ENCODE results near the gene ANGPTL7.

Gene ANGPTL7, protein sequence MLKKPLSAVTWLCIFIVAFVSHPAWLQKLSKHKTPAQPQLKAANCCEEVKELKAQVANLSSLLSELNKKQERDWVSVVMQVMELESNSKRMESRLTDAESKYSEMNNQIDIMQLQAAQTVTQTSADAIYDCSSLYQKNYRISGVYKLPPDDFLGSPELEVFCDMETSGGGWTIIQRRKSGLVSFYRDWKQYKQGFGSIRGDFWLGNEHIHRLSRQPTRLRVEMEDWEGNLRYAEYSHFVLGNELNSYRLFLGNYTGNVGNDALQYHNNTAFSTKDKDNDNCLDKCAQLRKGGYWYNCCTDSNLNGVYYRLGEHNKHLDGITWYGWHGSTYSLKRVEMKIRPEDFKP

GRCh38 chr1:11188858-11189451 is at the start of gene ANGPTL7:
Gene ANGPTL7, plus strand, starts transcription at chr1:11189355. Its CDS starts 225 bp downstream, at chr1:11189580.
- TF ChIP-seq, protein P1, sequence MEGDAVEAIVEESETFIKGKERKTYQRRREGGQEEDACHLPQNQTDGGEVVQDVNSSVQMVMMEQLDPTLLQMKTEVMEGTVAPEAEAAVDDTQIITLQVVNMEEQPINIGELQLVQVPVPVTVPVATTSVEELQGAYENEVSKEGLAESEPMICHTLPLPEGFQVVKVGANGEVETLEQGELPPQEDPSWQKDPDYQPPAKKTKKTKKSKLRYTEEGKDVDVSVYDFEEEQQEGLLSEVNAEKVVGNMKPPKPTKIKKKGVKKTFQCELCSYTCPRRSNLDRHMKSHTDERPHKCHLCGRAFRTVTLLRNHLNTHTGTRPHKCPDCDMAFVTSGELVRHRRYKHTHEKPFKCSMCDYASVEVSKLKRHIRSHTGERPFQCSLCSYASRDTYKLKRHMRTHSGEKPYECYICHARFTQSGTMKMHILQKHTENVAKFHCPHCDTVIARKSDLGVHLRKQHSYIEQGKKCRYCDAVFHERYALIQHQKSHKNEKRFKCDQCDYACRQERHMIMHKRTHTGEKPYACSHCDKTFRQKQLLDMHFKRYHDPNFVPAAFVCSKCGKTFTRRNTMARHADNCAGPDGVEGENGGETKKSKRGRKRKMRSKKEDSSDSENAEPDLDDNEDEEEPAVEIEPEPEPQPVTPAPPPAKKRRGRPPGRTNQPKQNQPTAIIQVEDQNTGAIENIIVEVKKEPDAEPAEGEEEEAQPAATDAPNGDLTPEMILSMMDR (IDR thresholded peaks at IDR 0.05; ENCODE audit: insufficient read depth, low read depth, low read length, missing control alignments), result no peak
- H3K4me3 ChIP-seq (ENCODE audit: low read depth, low read length), result no peak within 1 kb of the TSS
- no peak for DNase-seq (ENCODE audit: low read depth)

DNA sequence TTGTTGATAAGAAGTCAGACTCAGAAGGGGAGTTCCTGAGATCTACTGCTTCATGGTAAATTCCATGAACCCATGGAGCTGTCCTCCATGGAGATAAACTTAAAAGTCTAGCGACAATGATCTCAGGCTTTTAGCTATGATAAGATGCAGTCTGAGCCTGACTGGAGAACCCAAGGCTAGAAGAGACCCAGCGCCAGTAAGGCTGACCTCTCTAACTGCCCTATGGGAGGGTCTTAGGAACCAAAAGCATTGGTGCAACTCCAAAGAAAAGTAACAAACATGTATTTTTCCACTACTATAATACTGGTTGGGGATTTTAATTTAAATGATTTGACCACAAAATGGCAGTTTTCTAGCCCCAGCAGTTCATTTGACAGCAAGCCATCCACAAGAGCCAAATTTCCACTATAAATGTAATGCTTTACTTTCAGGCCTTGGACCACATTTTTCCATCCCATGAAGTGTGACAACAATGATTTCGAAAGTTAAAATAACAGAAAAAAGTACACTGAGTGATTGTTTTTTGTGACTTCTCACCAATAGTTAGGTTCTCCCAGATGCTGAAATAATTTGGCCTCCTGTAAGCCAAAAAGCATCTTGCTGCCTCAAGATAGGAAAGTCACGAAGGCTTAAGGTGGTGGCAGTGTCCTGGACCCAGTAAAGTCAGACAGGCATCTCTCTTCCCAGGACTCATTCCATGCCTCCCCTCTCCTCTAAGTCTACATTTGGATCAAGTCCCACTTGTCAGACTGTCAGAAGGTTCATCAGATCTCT is 46.4 kb upstream of the ANGPTL7 start:
- DNase-seq (ENCODE audit: low read depth), result no peak
- H3K4me3 ChIP-seq (ENCODE audit: low read depth, low read length), result no peak overlapping the region
- TF ChIP-seq, protein P1 (IDR thresholded peaks at IDR 0.05; ENCODE audit: insufficient read depth, low read depth, low read length, missing control alignments), result no peak

- TF ChIP-seq, protein P1 (IDR thresholded peaks at IDR 0.05; ENCODE audit: insufficient read depth, low read depth, low read length, missing control alignments), result no peak
- no peak overlapping the region for H3K4me3 ChIP-seq (ENCODE audit: low read depth, low read length)
- DNase-seq (ENCODE audit: low read depth), result no peak
These were observed 45.8 kb upstream of the ANGPTL7 start for GRCh38 chr1:11143401-11143800.

GRCh38 chr1:11143907-11144306 is 45.2 kb upstream of the ANGPTL7 start:
- H3K4me3 ChIP-seq (ENCODE audit: low read depth, low read length), result no peak overlapping the region
- DNase-seq (ENCODE audit: low read depth), result no peak
- TF ChIP-seq, protein P1 (IDR thresholded peaks at IDR 0.05; ENCODE audit: insufficient read depth, low read depth, low read length, missing control alignments), result no peak

GRCh38 chr1:11144570-11145256 is 44.4 kb upstream of the ANGPTL7 start:
- no peak overlapping the region for H3K4me3 ChIP-seq (ENCODE audit: low read depth, low read length)
- DNase-seq (ENCODE audit: low read depth), result no peak
- TF ChIP-seq, protein P1 (IDR thresholded peaks at IDR 0.05; ENCODE audit: insufficient read depth, low read depth, low read length, missing control alignments), result no peak

DNA sequence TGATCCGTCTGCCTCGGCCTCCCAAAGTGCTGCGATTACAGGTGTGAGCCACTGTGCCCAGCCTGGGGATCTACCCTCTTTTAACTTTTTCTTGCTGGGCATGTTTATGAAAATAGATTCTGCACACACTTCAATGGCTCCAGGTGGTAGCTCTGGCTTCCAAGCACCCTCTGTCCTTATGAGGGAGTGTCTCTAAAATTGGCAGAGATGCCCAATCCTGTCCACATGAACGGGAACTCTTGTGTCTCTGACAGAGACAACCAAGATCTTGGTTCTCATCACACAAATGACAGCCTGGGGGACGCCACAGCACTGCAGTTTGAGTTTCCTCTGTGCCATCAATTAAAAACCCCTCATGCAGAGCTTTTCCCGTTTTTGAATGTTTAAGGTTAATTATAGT is 43.4 kb upstream of the ANGPTL7 start:
- DNase-seq (ENCODE audit: low read depth), result no peak
- TF ChIP-seq, protein P1 (IDR thresholded peaks at IDR 0.05; ENCODE audit: insufficient read depth, low read depth, low read length, missing control alignments), result no peak
- no peak overlapping the region for H3K4me3 ChIP-seq (ENCODE audit: low read depth, low read length)

Data from GM12865 (cell line).